Activated T-cell treated with anti-CD3 and anti-CD28 coated beads for 1 hour (primary cell): ENCODE measurements around the gene TWIST2.

Source experiments
- DNase-seq: peaks from one replicate; pipeline ENCODE4 v3.0.0-alpha.2; 2020; ENCODE audit warnings: low read depth

TWIST2 gene

GRCh38 chr2:238890618-238891456 lies 43.0 kb downstream of the TWIST2 start:
- no peak for DNase-seq

- DNase-seq = no peak
These were observed 43.7 kb downstream of the TWIST2 start for GRCh38 chr2:238891457-238892203.

- DNase-seq = no peak
These were observed 44.3 kb downstream of the TWIST2 start for GRCh38 chr2:238892204-238892500.

- no peak for DNase-seq
These were observed 44.9 kb downstream of the TWIST2 start for GRCh38 chr2:238892796-238893195.

- no peak for DNase-seq
These were observed 45.6 kb downstream of the TWIST2 start for GRCh38 chr2:238893349-238894000.

- no peak for DNase-seq
These were observed 46.5 kb downstream of the TWIST2 start for GRCh38 chr2:238894226-238894949.

- no peak for DNase-seq
These were observed 47.0 kb downstream of the TWIST2 start for GRCh38 chr2:238894950-238895298.

- no peak for DNase-seq
These were observed 47.5 kb downstream of the TWIST2 start for GRCh38 chr2:238895361-238895882.

GRCh38 chr2:238895891-238896600 lies 48.2 kb downstream of the TWIST2 start:
- DNase-seq = no peak

GRCh38 chr2:238896641-238897040 lies 48.8 kb downstream of the TWIST2 start:
- DNase-seq = no peak

GRCh38 chr2:238897122-238897880 lies 49.4 kb downstream of the TWIST2 start:
- DNase-seq = no peak

- DNase-seq = no peak
These were observed 50.0 kb downstream of the TWIST2 start for GRCh38 chr2:238897911-238898311.

- no peak for DNase-seq
These were observed 50.8 kb downstream of the TWIST2 start for GRCh38 chr2:238898534-238899281.

GRCh38 chr2:238899386-238899785 lies 51.5 kb downstream of the TWIST2 start:
- DNase-seq = no peak

- no peak for DNase-seq
These were observed 52.6 kb downstream of the TWIST2 start for GRCh38 chr2:238900511-238900910.

- DNase-seq = no peak
These were observed 53.7 kb downstream of the TWIST2 start for GRCh38 chr2:238901461-238902057.

GRCh38 chr2:238902285-238902684 lies 54.4 kb downstream of the TWIST2 start:
- DNase-seq = no peak

GRCh38 chr2:238903141-238903540 lies 55.3 kb downstream of the TWIST2 start:
- DNase-seq = no peak

GRCh38 chr2:238904177-238904576 lies 56.3 kb downstream of the TWIST2 start:
- no peak for DNase-seq

- no peak for DNase-seq
These were observed 56.8 kb downstream of the TWIST2 start for GRCh38 chr2:238904716-238905115.
